Vagina (tissue), 2 donors: ENCODE results near the gene CLTB.

Source experiments
- POLR2A ChIP-seq, 2 donors: fragments of 450-650 bp; IDR thresholded peaks; one replicate each; pipeline ENCODE4 v1.6.1; 2017; ENCODE audit warnings: antibody characterized with exemption in 2 of 2, mild to moderate bottlenecking in 2 of 2, moderate library complexity in 2 of 2
- POLR2AphosphoS5 ChIP-seq, 2 donors: sonication (generic); formaldehyde crosslinking; IDR thresholded peaks; one replicate each; pipeline ENCODE4 v1.9.0; 2017; ENCODE audit warnings: antibody characterized with exemption in 2 of 2, mild to moderate bottlenecking in 2 of 2, low read depth in 1 of 2; ENCODE audit not compliant: insufficient read depth in 1 of 2
- TF ChIP-seq, protein P1 (sequence below), 3 experiments: fragments of 450-650 bp in 2 of 3; fragments of 200-600 bp in 1 of 3; sonication (generic) in 1 of 3; IDR thresholded peaks; one replicate each; pipeline ENCODE4 v1.5.1; 2017 to 2019; ENCODE audit warnings: antibody characterized with exemption in 3 of 3, mild to moderate bottlenecking in 2 of 3, moderate library complexity in 2 of 3

DNA sequence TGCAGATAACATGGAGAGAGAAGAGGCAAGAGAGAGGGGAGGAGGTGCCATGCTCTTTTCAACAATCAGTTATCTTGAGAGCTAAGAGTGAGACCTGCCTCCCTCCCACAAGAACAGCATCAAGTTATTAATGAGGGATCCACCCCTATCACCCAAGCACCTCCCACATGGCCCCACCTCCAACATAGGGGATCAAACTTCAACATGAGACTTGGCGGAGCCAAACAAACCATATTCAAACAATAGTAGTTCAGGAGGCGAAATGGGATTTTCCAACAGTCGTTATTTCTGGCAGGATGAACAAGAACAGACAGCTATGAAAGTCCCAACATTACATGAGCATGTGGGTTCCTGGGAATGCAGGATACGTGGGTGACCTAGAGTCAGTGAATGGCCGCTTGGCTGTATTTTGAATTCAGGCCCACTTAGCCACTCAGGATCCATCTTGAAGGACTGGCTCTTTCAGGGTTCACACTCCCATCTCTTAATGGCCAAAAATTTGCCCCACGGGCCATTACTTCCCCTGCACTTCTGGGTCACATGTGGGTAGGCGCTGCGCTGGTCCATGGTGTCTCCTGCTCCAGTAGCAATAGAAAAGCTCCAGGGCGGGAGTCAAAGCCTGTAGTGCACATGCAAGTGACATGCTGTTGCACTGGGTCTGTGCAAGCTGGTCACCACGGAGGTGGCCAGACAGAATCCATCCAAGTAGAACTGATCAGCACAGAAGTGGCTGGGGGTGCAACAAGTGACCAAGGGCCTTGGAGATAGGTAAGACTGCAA lies 24.8 kb upstream of the CLTB start:
- TF ChIP-seq, protein P1, sequence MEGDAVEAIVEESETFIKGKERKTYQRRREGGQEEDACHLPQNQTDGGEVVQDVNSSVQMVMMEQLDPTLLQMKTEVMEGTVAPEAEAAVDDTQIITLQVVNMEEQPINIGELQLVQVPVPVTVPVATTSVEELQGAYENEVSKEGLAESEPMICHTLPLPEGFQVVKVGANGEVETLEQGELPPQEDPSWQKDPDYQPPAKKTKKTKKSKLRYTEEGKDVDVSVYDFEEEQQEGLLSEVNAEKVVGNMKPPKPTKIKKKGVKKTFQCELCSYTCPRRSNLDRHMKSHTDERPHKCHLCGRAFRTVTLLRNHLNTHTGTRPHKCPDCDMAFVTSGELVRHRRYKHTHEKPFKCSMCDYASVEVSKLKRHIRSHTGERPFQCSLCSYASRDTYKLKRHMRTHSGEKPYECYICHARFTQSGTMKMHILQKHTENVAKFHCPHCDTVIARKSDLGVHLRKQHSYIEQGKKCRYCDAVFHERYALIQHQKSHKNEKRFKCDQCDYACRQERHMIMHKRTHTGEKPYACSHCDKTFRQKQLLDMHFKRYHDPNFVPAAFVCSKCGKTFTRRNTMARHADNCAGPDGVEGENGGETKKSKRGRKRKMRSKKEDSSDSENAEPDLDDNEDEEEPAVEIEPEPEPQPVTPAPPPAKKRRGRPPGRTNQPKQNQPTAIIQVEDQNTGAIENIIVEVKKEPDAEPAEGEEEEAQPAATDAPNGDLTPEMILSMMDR (IDR thresholded peaks at IDR 0.05) = no peak
- TF ChIP-seq POLR2A (IDR thresholded peaks at IDR 0.05) (no peak), POLR2AphosphoS5 (IDR thresholded peaks at IDR 0.05; ENCODE audit: insufficient read depth in 1 of 2, low read depth in 1 of 2) (no peak)
